Neural progenitor cell (in vitro differentiated cells): ENCODE results near the gene ITGB5. TPM values are rescaled to one million over a fixed set of nuclear protein-coding genes. Genes with fewer than 3 reads are reported as not detected.

ENCODE experiments used
- DNase-seq: peaks from one replicate; pipeline ENCODE4 v3.0.0-alpha.2; 2016; ENCODE audit warnings: low spot score
- H2AFZ ChIP-seq: fragments of 200-600 bp; sonication (generic); replicated peaks from 2 replicates; pipeline ENCODE4 v1.6.1; 2016; ENCODE audit warnings: antibody characterized with exemption
- H3F3A ChIP-seq: fragments of 200-600 bp; sonication (generic); 2 replicates; pipeline ENCODE4 v1.6.1; 2016; ENCODE audit warnings: antibody characterized with exemption, low read depth
- H3K27ac ChIP-seq: fragments of 200-600 bp; sonication (generic); 2 replicates; pipeline ENCODE4 v1.5.1; 2016; ENCODE audit warnings: mild to moderate bottlenecking
- H3K27me3 ChIP-seq: fragments of 200-600 bp; sonication (generic); 2 replicates; pipeline ENCODE4 v1.6.1; 2016; ENCODE audit warnings: mild to moderate bottlenecking, moderate library complexity
- H3K36me3 ChIP-seq: fragments of 200-600 bp; sonication (generic); 2 replicates; pipeline ENCODE4 v1.5.1; 2016
- H3K4me1 ChIP-seq: fragments of 200-600 bp; sonication (generic); 2 replicates; pipeline ENCODE4 v1.6.1; 2016; ENCODE audit warnings: mixed run types
- H3K4me2 ChIP-seq: fragments of 200-600 bp; sonication (generic); 2 replicates; pipeline ENCODE4 v1.6.1; 2016
- H3K4me3 ChIP-seq: fragments of 200-600 bp; sonication (generic); 2 replicates; pipeline ENCODE4 v1.5.1; 2016
- H3K79me2 ChIP-seq: fragments of 200-600 bp; sonication (generic); 2 replicates; pipeline ENCODE4 v1.6.1; 2016; ENCODE audit warnings: low read depth
- H3K9ac ChIP-seq: fragments of 200-600 bp; sonication (generic); 2 replicates; pipeline ENCODE4 v1.6.1; 2016
- H3K9me3 ChIP-seq: fragments of 200-600 bp; sonication (generic); 2 replicates; pipeline ENCODE4 v1.5.1; 2016; ENCODE audit warnings: low read depth
- H4K20me1 ChIP-seq: fragments of 200-600 bp; sonication (generic); 2 replicates; pipeline ENCODE4 v1.6.1; 2016; ENCODE audit warnings: low read depth
- H3K27ac Mint-ChIP-seq: 3 replicates; pipeline ENCODE4 v1.8.0; 2021; ENCODE audit warnings: mixed read lengths
- H3K27me3 Mint-ChIP-seq: 2 replicates; pipeline ENCODE4 v1.8.0; 2022; ENCODE audit warnings: low read depth, mild to moderate bottlenecking, inconsistent platforms, moderate library complexity, mixed read lengths; ENCODE audit not compliant: insufficient read depth
- H3K36me3 Mint-ChIP-seq: 3 replicates; pipeline ENCODE4 v1.8.0; 2021; ENCODE audit warnings: mixed read lengths
- H3K4me1 Mint-ChIP-seq: 3 replicates; pipeline ENCODE4 v1.8.0; 2021; ENCODE audit warnings: mixed read lengths
- H3K4me3 Mint-ChIP-seq: 3 replicates; pipeline ENCODE4 v1.8.0; 2021; ENCODE audit warnings: mild to moderate bottlenecking, moderate library complexity, mixed read lengths
- H3K9me3 Mint-ChIP-seq: 3 replicates; pipeline ENCODE4 v1.8.0; 2020; ENCODE audit warnings: mixed read lengths
- EZH2 ChIP-seq: fragments of 200-600 bp; sonication (generic); IDR thresholded peaks from 2 replicates; pipeline ENCODE4 v1.6.1; 2017; ENCODE audit warnings: antibody characterized with exemption, mild to moderate bottlenecking, moderate library complexity
- EZH2phosphoT487 ChIP-seq: fragments of 200-600 bp; sonication (generic); IDR thresholded peaks from 2 replicates; pipeline ENCODE4 v1.6.1; 2017; ENCODE audit warnings: antibody characterized with exemption
- total RNA-seq: library from RNA; depleted of rRNA; stranded (reverse); fragments of >200 nt; gene quantifications from 2 replicates; pipeline ENCODE4 v1.2.3, GENCODE V29; 2015; ENCODE audit warnings: low replicate concordance
- TF ChIP-seq, protein P1 (sequence below): fragments of 200-600 bp; sonication (generic); IDR thresholded peaks from 2 replicates; pipeline ENCODE4 v1.5.1; 2017; ENCODE audit warnings: antibody characterized with exemption, mild to moderate bottlenecking

Gene ITGB5
- total RNA-seq, 1 donor from 2014 or later: 55.8 TPM

DNA sequence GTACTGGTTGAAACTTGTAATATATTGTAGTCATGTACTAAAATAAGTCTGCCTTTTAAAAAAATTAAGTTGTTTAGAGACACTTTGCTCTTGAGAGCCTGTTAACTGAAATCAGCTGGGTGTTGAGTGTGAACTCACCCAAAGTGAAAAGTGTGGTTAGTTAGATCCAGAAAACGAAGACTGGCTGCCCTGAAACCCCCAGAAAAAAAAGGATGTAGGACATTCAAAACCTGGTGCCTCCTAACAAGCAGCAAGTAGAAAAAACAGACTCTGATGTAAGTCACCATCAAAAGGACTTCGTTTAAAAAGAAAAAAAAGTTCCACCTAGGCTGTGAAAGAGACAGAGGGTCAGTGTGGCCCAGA, 116.1 kb downstream of the ITGB5 start:
- no peak for DNase-seq
- H3K36me3 ChIP-seq: no peaks in the 10 kb centered on the region
- H4K20me1 ChIP-seq: no peaks in the 10 kb centered on the region
- Mint-ChIP-seq H3K4me1 (peaks cover 50% of the 10 kb centered on the region), H3K27ac (peak overlapping the region; percentile 23), H3K36me3 (peaks cover 9% of the 10 kb centered on the region), H3K4me3 (no peak overlapping the region), H3K27me3 (peaks cover 1% of the 10 kb centered on the region), H3K9me3 (no peaks in the 10 kb centered on the region)
- H2AFZ ChIP-seq: no peak overlapping the region
- no peak for TF ChIP-seq EZH2
- no peak for TF ChIP-seq EZH2phosphoT487
- TF ChIP-seq, protein P1, sequence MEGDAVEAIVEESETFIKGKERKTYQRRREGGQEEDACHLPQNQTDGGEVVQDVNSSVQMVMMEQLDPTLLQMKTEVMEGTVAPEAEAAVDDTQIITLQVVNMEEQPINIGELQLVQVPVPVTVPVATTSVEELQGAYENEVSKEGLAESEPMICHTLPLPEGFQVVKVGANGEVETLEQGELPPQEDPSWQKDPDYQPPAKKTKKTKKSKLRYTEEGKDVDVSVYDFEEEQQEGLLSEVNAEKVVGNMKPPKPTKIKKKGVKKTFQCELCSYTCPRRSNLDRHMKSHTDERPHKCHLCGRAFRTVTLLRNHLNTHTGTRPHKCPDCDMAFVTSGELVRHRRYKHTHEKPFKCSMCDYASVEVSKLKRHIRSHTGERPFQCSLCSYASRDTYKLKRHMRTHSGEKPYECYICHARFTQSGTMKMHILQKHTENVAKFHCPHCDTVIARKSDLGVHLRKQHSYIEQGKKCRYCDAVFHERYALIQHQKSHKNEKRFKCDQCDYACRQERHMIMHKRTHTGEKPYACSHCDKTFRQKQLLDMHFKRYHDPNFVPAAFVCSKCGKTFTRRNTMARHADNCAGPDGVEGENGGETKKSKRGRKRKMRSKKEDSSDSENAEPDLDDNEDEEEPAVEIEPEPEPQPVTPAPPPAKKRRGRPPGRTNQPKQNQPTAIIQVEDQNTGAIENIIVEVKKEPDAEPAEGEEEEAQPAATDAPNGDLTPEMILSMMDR: no peak
- no peak overlapping the region for H3K9ac ChIP-seq
- H3K4me3 ChIP-seq: no peak overlapping the region
- no peaks in the 10 kb centered on the region for H3K27me3 ChIP-seq
- no peaks in the 10 kb centered on the region for H3F3A ChIP-seq
- H3K4me1 ChIP-seq: peaks cover 15% of the 10 kb centered on the region
- H3K9me3 ChIP-seq: no peaks in the 10 kb centered on the region
- peak overlapping the region; percentile 56 for H3K27ac ChIP-seq
- H3K4me2 ChIP-seq: peak overlapping the region; percentile 21
- H3K79me2 ChIP-seq: no peaks in the 10 kb centered on the region

GRCh38 chr3:124770336-124771082, 116.7 kb downstream of the ITGB5 start:
- H3K27ac Mint-ChIP-seq: peak overlapping the region; percentile 23
- Histone ChIP-seq H4K20me1 (no peaks in the 10 kb centered on the region), H3K79me2 (no peaks in the 10 kb centered on the region), H3K4me1 (peaks cover 15% of the 10 kb centered on the region), H3K9me3 (no peaks in the 10 kb centered on the region), H3K36me3 (no peaks in the 10 kb centered on the region), H2AFZ (no peak overlapping the region), H3K9ac (no peak overlapping the region), H3K4me3 (no peak overlapping the region), H3K27ac (peak overlapping the region; percentile 56), H3K27me3 (no peaks in the 10 kb centered on the region), H3K4me2 (peak overlapping the region; percentile 21), H3F3A (no peaks in the 10 kb centered on the region)
- H3K9me3 Mint-ChIP-seq: no peaks in the 10 kb centered on the region
- TF ChIP-seq EZH2phosphoT487 (no peak), EZH2 (no peak)
- TF ChIP-seq, protein P1: no peak
- peaks cover 51% of the 10 kb centered on the region for H3K4me1 Mint-ChIP-seq
- DNase-seq: peak; percentile 45
- H3K27me3 Mint-ChIP-seq: peaks cover 3% of the 10 kb centered on the region
- peaks cover 12% of the 10 kb centered on the region for H3K36me3 Mint-ChIP-seq
- no peak overlapping the region for H3K4me3 Mint-ChIP-seq

GRCh38 chr3:124769462-124769861, 117.7 kb downstream of the ITGB5 start:
- peaks cover 15% of the 10 kb centered on the region for H3K4me1 ChIP-seq
- H3F3A ChIP-seq: no peaks in the 10 kb centered on the region
- H3K27me3 ChIP-seq: no peaks in the 10 kb centered on the region
- H3K4me3 ChIP-seq: no peak overlapping the region
- Mint-ChIP-seq H3K9me3 (no peaks in the 10 kb centered on the region), H3K27me3 (peaks cover 6% of the 10 kb centered on the region), H3K4me3 (no peak overlapping the region), H3K27ac (no peak overlapping the region), H3K4me1 (peaks cover 43% of the 10 kb centered on the region), H3K36me3 (peaks cover 13% of the 10 kb centered on the region)
- no peaks in the 10 kb centered on the region for H3K36me3 ChIP-seq
- H3K9ac ChIP-seq: no peak overlapping the region
- no peak overlapping the region for H3K27ac ChIP-seq
- H4K20me1 ChIP-seq: no peaks in the 10 kb centered on the region
- H2AFZ ChIP-seq: no peak overlapping the region
- TF ChIP-seq, protein P1: no peak
- TF ChIP-seq EZH2: no peak
- TF ChIP-seq EZH2phosphoT487: no peak
- no peaks in the 10 kb centered on the region for H3K79me2 ChIP-seq
- no peaks in the 10 kb centered on the region for H3K9me3 ChIP-seq
- no peak overlapping the region for H3K4me2 ChIP-seq
- no peak for DNase-seq
